ENCODE measurements around the gene TSHB. TPM values are rescaled to one million over a fixed set of nuclear protein-coding genes. Genes with fewer than 3 reads are reported as not detected.

Gene TSHB
- total and polyA plus RNA-seq, 2 experiments from 2014 or later, result not detected

DNA sequence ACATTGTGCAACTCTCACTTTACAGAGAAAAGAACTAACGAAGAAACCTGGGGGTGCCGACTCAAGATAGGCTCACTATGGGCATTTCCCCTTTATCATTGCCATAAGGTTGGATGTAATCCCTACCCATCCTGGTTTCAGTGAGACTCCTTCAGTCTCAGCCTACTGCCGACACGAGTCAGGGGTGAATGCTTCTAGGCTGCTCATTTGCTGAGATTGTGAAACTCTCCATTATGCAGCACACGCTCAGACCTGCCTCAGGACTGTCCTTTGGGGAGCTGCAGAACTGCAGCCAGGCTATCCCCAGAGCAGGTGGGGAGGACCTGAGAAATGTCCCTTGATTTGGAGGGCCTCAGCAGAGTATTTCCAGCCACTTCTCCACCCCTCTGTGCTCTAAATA, 22.2 kb downstream of the TSHB start:
- no peak overlapping the region for H3K4me3 ChIP-seq
- no peak overlapping the region for H3K9ac ChIP-seq
- no peaks in the 10 kb centered on the region for H3F3A ChIP-seq (ENCODE audit: insufficient read depth)
- H2AFZ ChIP-seq, result no peak overlapping the region
- no peaks in the 10 kb centered on the region for H3K27me3 ChIP-seq (replicated peaks; ENCODE audit: insufficient read depth)
- no peak for DNase-seq
- no peak overlapping the region for H3K27ac ChIP-seq
- no peak overlapping the region for H3K4me2 ChIP-seq (ENCODE audit: unreplicated experiment)
- TF ChIP-seq EZH2phosphoT487 (IDR thresholded peaks at IDR 0.05; ENCODE audit: insufficient read depth, low read depth) (no peak), EZH2 (IDR thresholded peaks at IDR 0.05; ENCODE audit: insufficient read depth, poor library complexity, severe bottlenecking) (no peak)
- H3K36me3 ChIP-seq (ENCODE audit: low read depth), result no peaks in the 10 kb centered on the region
- peaks cover 11% of the 10 kb centered on the region for H3K4me1 ChIP-seq (ENCODE audit: insufficient read depth)
- H3K9me3 ChIP-seq (ENCODE audit: low read depth), result no peaks in the 10 kb centered on the region
- 64 to 67% methylated on average over 5 of the region's 5 CpGs for WGBS, 2 experiments (ENCODE audit: low coverage in 1 of 2, low lambda C conversion rate in 2 of 2, missing lambda C conversion rate in 2 of 2)
- no peaks in the 10 kb centered on the region for H4K20me1 ChIP-seq (ENCODE audit: insufficient read depth)
- H3K9me2 ChIP-seq (ENCODE audit: insufficient read depth), result no peaks in the 10 kb centered on the region
- in situ Hi-C loops (cut with MboI), result no loop called here
- H3K79me2 ChIP-seq (ENCODE audit: insufficient read depth), result no peaks in the 10 kb centered on the region

DNA sequence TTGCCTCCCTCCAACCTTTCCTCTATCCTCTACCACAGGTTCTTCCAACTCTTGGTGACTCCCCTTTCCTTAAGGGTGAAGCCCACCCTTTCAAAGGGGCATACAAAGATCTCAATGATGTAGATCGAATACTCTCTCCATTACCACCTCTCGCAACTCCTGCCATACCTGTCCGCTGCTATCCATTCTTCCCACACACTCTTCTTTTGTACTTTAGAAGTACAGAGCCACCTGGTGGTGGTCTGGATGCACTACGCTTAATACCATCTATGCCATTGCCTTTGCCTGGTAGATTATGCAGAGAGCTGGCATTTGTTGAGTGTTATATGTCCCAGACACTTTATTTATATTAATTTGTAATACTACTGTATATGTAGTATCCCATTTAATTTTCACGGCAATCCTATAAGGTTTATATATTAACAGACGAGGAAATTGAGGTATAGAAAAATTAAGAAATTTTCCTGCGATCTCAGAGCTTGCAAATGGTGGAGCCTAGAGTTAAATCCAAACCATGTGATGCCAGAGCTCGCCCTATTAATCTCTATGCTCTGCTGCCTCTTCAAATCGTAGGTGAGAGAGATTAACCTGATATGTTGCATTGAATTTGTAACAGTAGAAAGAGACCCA, 22.9 kb downstream of the TSHB start:
- no peaks in the 10 kb centered on the region for H3K27me3 ChIP-seq (replicated peaks; ENCODE audit: insufficient read depth)
- in situ Hi-C loops (cut with MboI), result no loop called here
- H3K9me3 ChIP-seq (ENCODE audit: low read depth), result no peaks in the 10 kb centered on the region
- 29 to 33% methylated on average over 9 of the region's 9 CpGs for WGBS, 2 experiments (ENCODE audit: low coverage in 1 of 2, low lambda C conversion rate in 2 of 2, missing lambda C conversion rate in 2 of 2)
- peak; percentile 69 for DNase-seq
- H3K79me2 ChIP-seq (ENCODE audit: insufficient read depth), result no peaks in the 10 kb centered on the region
- no peak overlapping the region for H3K9ac ChIP-seq
- H3K36me3 ChIP-seq (ENCODE audit: low read depth), result no peaks in the 10 kb centered on the region
- H2AFZ ChIP-seq, result no peak overlapping the region
- no peak overlapping the region for H3K4me2 ChIP-seq (ENCODE audit: unreplicated experiment)
- no peaks in the 10 kb centered on the region for H3F3A ChIP-seq (ENCODE audit: insufficient read depth)
- H3K4me3 ChIP-seq, result no peak overlapping the region
- no peak for TF ChIP-seq EZH2phosphoT487 (IDR thresholded peaks at IDR 0.05; ENCODE audit: insufficient read depth, low read depth)
- TF ChIP-seq EZH2 (IDR thresholded peaks at IDR 0.05; ENCODE audit: insufficient read depth, poor library complexity, severe bottlenecking), result no peak
- peaks cover 13% of the 10 kb centered on the region for H3K4me1 ChIP-seq (ENCODE audit: insufficient read depth)
- no peaks in the 10 kb centered on the region for H4K20me1 ChIP-seq (ENCODE audit: insufficient read depth)
- H3K9me2 ChIP-seq (ENCODE audit: insufficient read depth), result no peaks in the 10 kb centered on the region
- H3K27ac ChIP-seq, result no peak overlapping the region

DNA sequence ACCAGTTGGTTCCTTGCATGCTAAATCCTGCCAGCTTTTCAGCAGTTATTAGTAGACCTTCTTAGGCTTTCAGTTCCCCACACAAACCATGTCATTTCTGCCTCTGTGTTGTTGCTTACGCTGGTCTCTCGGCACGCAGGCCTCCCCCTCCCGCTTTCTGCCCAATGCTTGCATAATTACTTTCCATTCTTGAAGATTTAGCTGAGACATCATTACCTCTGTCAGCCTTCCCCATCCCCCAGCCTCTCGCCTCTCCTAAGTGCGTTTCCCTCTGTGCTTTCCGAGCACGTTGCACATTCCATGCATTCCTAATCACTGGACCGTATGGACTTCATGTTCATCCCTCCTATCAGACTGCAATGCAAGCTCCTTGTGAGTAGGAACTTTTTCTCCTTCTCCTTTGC, 26.8 kb downstream of the TSHB start:
- 0 out of 2 replicates have a peak overlapping the region, but pooled peaks have one; percentile 46 for H2AFZ ChIP-seq
- no peaks in the 10 kb centered on the region for H3K36me3 ChIP-seq (ENCODE audit: low read depth)
- peak overlapping the region; percentile 24 for H3K4me2 ChIP-seq (ENCODE audit: unreplicated experiment)
- H3K4me3 ChIP-seq, result peak overlapping the region; percentile 3; the same call in 1 of the 2 replicates
- 0 out of 2 replicates have a peak overlapping the region, but pooled peaks have one; percentile 16 for H3K9ac ChIP-seq
- H3K27me3 ChIP-seq (replicated peaks; ENCODE audit: insufficient read depth), result no peaks in the 10 kb centered on the region
- no peaks in the 10 kb centered on the region for H3K9me3 ChIP-seq (ENCODE audit: low read depth)
- TF ChIP-seq EZH2phosphoT487 (IDR thresholded peaks at IDR 0.05; ENCODE audit: insufficient read depth, low read depth), result no peak
- no peak for TF ChIP-seq EZH2 (IDR thresholded peaks at IDR 0.05; ENCODE audit: insufficient read depth, poor library complexity, severe bottlenecking)
- H3K4me1 ChIP-seq (ENCODE audit: insufficient read depth), result peaks cover 20% of the 10 kb centered on the region
- in situ Hi-C loops (cut with MboI), result no loop called here
- H4K20me1 ChIP-seq (ENCODE audit: insufficient read depth), result no peaks in the 10 kb centered on the region
- H3F3A ChIP-seq (ENCODE audit: insufficient read depth), result peaks cover 7% of the 10 kb centered on the region; the same call in 1 of the 2 replicates
- no peaks in the 10 kb centered on the region for H3K9me2 ChIP-seq (ENCODE audit: insufficient read depth)
- peak; percentile 68 for DNase-seq
- H3K79me2 ChIP-seq (ENCODE audit: insufficient read depth), result no peaks in the 10 kb centered on the region
- H3K27ac ChIP-seq, result no peak overlapping the region
- WGBS, 2 experiments (ENCODE audit: low coverage in 1 of 2, low lambda C conversion rate in 2 of 2, missing lambda C conversion rate in 2 of 2), result 13 to 14% methylated on average over 9 of the region's 9 CpGs

DNA sequence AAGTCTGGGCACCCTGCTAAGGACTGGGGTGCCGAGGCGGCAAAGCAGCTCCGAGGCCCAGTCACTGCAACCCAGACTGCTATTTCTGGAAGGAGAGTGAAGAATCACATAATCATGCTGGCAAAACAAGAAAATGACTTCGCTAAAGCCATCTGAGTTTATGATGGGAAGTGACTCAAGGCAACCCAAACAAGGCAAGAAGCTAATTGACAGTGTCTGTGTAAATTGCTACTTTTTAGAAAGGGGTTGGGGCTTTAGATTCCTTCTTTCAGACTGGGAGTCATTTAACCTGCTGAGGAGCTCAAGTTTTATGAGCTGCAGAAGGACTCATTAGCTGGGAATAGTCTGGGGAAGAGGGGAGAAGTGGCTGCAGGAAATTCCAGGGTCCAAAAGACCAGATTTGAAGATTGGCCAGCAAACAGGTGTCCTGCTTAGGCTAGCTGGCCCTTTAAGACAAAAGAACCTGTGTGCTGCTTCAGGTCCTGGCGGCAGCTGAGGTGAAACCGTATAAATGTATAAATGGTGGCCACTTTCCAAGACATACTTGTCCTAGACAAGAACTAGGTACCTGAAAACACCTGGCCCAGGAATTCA, 28.1 kb downstream of the TSHB start:
- Histone ChIP-seq H3K9ac (no peak overlapping the region), H3K4me1 (ENCODE audit: insufficient read depth) (peaks cover 20% of the 10 kb centered on the region), H3K9me3 (ENCODE audit: low read depth) (no peaks in the 10 kb centered on the region), H3K9me2 (ENCODE audit: insufficient read depth) (no peaks in the 10 kb centered on the region), H3K27me3 (replicated peaks; ENCODE audit: insufficient read depth) (no peaks in the 10 kb centered on the region), H3K4me2 (ENCODE audit: unreplicated experiment) (no peak overlapping the region), H3K36me3 (ENCODE audit: low read depth) (no peaks in the 10 kb centered on the region), H2AFZ (no peak overlapping the region), H3K27ac (no peak overlapping the region), H3K4me3 (no peak overlapping the region), H3F3A (ENCODE audit: insufficient read depth) (peaks cover 7% of the 10 kb centered on the region; the same call in 1 of the 2 replicates), H4K20me1 (ENCODE audit: insufficient read depth) (no peaks in the 10 kb centered on the region), H3K79me2 (ENCODE audit: insufficient read depth) (no peaks in the 10 kb centered on the region)
- in situ Hi-C loops (cut with MboI), result no loop called here
- TF ChIP-seq EZH2 (IDR thresholded peaks at IDR 0.05; ENCODE audit: insufficient read depth, poor library complexity, severe bottlenecking) (no peak), EZH2phosphoT487 (IDR thresholded peaks at IDR 0.05; ENCODE audit: insufficient read depth, low read depth) (no peak)
- WGBS, 2 experiments (ENCODE audit: low coverage in 1 of 2, low lambda C conversion rate in 2 of 2, missing lambda C conversion rate in 2 of 2), result 85 to 86% methylated on average over 6 of the region's 6 CpGs
- DNase-seq, result no peak

Data from GM23248 (cell line).